Eye (tissue), 1 donor: ENCODE measurements around the gene COG2.
"Not testable (repeated sequence)": the region's sequence is repeated elsewhere in the genome, so short reads cannot be mapped to it uniquely, and the experiment has no call there.

Source experiments
- DNase-seq: peaks from one replicate; pipeline ENCODE4 v3.0.0-alpha.2; 2015

COG2 gene

GRCh38 chr1:230679192-230679591 is 36.9 kb downstream of the COG2 start:
- DNase-seq, result no peak

GRCh38 chr1:230679825-230680224 is 37.5 kb downstream of the COG2 start:
- no peak for DNase-seq

GRCh38 chr1:230680300-230681025 is 38.2 kb downstream of the COG2 start:
- DNase-seq, result no peak

GRCh38 chr1:230681599-230681998 is 39.3 kb downstream of the COG2 start:
- peak; percentile 56 for DNase-seq

GRCh38 chr1:230682274-230682673 is 40.0 kb downstream of the COG2 start:
- peak; percentile 47 for DNase-seq

- DNase-seq, result no peak
Observed at GRCh38 chr1:230682882-230683610, 40.8 kb downstream of the COG2 start.

- no peak for DNase-seq
Observed at GRCh38 chr1:230684146-230684545, 41.9 kb downstream of the COG2 start.

GRCh38 chr1:230684998-230685397 is 42.7 kb downstream of the COG2 start:
- no peak for DNase-seq

- DNase-seq, result no peak
Observed at GRCh38 chr1:230686747-230687146, 44.5 kb downstream of the COG2 start.

GRCh38 chr1:230690101-230690500 is 47.8 kb downstream of the COG2 start:
- DNase-seq, result no peak

GRCh38 chr1:230691615-230692014 is 49.3 kb downstream of the COG2 start:
- DNase-seq, result no peak

GRCh38 chr1:230693221-230693620 is 50.9 kb downstream of the COG2 start:
- no peak for DNase-seq

GRCh38 chr1:230693777-230694176 is 51.5 kb downstream of the COG2 start:
- DNase-seq, result no peak

GRCh38 chr1:230694464-230694863 is 52.2 kb downstream of the COG2 start:
- DNase-seq, result no peak

GRCh38 chr1:230694991-230695390 is 52.7 kb downstream of the COG2 start:
- no peak for DNase-seq

- DNase-seq, result no peak
Observed at GRCh38 chr1:230696218-230696617, 53.9 kb downstream of the COG2 start.

GRCh38 chr1:230696722-230697437 is 54.6 kb downstream of the COG2 start:
- DNase-seq, result no peak

- DNase-seq, result no peak
Observed at GRCh38 chr1:230698130-230698529, 55.8 kb downstream of the COG2 start.

- not testable (repeated sequence) for DNase-seq
Observed at GRCh38 chr1:230698964-230699363, 56.7 kb downstream of the COG2 start.

GRCh38 chr1:230699716-230700115 is 57.4 kb downstream of the COG2 start:
- DNase-seq, result no peak

GRCh38 chr1:230700132-230700531 is 57.9 kb downstream of the COG2 start:
- DNase-seq, result no peak

GRCh38 chr1:230701434-230701833 is 59.2 kb downstream of the COG2 start:
- no peak for DNase-seq

- no peak for DNase-seq
Observed at GRCh38 chr1:230701895-230702768, 59.9 kb downstream of the COG2 start.
